ENCODE results near the gene BCAS1.

BCAS1 gene

DNA sequence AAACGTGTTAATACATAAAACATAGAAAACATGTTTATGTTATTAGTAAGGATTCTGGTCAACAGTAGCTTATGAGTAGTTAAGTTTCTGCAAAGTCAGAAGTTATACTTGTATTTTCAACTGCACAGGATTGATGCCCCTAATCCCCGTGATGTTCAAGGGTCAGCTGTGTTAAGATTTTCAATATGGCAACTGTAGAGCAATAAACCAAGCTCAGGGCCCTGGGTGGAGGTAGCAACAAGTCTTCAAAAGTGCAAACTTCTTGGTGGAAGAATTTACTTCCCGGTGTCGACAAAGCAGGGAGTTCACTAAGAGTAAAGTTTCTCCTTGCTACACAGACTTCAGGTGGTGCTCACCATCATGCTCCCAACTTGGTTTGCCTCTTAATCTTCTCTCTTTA lies 4.1 kb upstream of the BCAS1 start:
- DNase-seq, result no peak

DNA sequence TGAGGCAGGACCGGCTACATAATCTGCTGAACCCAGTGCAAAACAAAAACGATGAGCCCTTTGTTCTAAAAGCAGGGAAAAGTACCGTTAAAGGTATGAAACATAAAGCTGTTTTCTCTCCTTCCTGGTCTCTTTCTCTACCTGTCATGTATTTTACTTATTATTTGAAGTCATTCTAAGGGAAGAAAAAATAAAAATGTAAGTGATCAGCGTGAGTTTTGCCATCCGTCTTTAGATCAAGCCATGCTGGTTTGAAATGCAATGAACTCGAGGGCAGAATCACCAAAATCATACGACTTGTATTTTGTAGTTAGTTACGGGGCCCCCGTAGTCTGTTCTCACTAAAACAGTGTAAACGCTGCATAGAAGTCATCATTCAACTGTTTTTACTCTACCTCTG lies 2.9 kb upstream of the BCAS1 start:
- no peak for DNase-seq

DNA sequence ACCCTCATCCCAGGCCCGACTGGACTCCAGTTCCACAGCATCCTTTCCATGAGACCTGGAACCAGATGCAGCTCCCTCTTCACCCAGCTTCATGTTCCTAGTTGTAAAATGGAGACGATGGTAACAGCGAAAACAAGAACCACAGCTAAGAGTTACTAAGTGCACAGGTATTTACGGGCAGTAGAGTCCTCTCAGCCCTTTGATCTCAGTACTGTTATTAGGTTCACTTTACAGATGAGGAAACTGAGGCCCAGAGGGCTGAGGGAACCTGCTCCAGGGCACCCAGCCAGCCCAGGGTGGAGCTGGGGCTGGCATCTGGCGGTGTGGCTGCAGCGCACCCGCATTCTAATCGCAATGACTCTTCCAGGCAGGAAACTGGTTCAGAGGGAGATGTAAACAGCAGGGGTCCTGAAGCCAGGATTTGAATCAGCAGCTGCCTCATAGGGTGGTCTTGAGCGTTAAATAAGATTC lies 858 bp downstream of the BCAS1 start:
- DNase-seq, result no peak

DNA sequence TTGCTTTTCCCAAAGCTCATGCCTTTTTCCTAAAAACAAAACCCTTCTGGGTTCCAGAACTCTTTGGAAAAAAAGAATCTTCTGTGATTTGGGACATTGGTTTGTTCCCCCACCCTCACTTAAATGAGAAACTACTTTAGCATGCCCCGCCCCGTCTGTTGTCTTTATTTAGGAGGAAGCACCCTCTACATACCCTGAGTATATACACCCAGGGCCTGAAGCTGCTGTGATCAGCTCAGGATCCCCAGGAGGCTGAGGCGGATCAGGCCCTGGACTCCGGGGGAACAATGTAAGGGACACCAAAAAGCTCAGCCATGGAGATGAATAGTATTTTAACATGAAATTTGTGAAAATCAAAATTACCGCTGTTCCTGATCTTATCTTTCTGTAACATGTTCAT lies 1.4 kb downstream of the BCAS1 start:
- no peak for DNase-seq

DNA sequence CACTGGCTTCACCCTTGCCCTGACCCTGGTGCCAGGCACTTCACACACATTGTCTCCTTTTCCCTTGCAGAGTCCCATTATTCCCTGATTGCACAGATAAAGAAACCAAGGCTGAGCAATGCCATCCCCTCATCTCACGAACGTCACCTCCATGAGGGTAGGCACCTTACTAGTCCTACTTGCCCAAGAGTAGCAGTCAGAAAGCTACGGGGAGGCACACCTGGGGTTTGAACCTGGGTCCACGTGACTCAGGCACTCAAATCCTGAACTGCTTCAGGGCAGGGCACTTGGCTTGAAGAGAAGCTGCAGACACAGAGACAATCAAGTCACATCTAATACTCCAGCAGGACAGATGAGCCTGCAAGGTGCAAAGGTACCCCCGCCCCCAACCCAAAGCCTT lies 1.9 kb downstream of the BCAS1 start:
- no peak for DNase-seq

DNA sequence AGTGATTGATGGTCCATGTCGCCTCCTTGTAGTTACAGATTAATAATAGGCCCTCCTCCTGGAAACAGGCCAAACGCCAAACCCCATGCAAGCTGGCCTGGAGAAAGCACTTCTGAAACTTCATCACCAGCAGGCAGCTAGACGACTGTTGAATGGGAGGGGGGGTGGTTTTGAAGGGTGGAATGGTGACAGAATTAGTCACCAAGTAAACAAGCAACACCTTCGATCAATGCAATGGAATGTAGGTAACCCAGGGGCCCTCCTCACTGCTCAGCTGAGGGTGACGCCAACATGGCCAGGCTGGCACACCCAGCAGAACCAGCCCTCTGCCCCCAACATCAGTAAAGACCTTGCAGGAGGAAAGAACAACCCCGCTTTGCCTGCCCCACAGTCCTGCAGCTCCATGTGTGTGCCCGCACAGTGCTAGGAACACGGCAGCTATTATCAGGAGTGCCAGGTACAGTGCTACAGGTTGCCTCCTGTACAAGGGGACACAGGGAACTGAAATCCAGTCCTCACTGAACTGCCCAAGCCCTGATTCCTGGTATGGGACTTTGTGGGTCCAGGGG lies 2.7 kb downstream of the BCAS1 start:
- DNase-seq, result no peak

DNA sequence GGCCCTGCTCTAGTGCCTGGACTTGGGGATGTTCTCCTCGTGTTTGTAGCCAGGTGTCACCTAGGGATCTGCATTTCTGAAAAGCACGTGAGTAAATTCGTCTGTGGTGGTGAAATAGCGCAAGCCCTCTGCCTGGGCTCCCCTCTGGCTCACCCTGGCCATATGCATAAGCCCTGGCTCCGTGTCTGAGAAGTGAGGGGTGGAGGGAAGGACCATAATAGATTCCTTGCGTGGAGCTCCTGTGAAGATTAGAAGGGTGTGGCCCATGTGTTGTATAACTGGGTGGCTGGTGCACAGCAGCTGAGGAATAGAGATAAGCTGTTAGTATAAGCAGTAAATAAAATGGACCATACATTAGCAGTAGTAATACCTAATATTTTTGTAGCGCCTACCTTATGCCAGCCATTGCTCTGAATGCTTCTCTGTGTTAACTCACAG lies 4.8 kb downstream of the BCAS1 start:
- no peak for DNase-seq

DNA sequence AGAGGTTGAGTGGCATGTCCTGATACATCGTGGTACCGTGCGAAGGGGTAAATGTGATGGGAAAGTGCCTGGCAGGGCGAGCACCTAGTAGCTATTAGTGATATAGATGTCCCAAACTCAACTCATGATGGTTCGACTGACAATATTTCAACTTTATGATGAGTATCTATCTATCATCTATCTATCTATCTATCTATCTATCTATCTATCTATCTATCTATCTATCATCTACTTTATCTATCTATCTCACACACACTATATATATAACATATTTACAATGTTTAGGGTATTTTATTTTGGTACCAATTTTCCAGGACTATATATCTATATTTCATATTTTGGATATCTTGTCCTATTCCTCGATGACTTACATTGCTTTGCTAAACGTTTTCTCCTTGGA lies 5.5 kb downstream of the BCAS1 start:
- DNase-seq, result no peak

DNA sequence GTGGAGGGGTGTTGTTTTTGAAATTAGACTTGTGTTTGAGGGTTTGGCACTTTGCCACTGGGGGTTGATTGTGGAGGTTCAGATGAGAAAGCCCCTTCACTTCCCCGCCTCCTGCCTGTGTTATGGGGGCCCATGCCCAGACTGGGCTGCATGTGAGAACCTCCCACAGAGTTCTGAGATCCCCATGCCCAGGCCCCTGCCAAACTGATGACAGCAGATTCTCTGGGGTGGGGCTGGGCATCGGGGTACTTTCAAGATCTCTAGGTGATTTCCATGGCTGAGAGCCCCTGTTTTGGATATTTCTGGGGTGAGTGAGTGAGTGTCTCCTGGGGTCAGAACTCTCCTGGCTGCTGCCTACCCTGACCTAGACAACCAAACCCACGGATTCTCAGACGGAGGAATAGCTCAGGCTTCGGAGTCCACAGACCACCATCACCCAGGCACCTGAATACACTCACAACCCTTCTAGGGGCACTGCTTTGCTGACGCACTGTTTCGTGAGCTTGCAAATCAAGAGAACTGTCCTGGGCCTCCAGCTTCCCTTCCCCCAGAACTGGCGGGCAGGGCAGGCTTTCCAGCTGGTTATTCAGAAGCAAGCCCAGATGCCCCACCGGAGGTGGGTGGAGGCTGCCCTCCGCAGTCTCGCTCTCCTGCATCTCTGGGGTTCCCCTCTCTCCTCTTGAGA lies 6.3 kb downstream of the BCAS1 start:
- no peak for DNase-seq

DNA sequence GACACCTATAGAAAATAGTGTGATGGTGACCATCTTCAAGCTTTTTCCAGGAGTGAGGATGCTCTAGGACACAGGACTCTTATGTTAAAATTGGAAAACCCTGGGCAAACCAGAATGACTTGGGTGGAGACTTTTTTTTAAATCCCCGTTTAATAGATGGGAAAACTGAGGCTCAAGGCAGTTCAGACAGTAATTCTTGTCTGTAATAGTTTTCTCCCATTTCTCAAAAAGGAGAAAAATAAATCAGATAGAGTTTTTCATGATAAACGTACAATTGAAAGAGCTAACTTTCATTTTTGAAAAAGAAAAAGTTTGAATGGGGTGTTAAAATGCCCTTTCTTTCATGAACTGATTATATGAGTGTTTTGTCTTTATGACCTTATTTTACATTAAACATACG lies 6.8 kb downstream of the BCAS1 start:
- DNase-seq, result no peak

DNA sequence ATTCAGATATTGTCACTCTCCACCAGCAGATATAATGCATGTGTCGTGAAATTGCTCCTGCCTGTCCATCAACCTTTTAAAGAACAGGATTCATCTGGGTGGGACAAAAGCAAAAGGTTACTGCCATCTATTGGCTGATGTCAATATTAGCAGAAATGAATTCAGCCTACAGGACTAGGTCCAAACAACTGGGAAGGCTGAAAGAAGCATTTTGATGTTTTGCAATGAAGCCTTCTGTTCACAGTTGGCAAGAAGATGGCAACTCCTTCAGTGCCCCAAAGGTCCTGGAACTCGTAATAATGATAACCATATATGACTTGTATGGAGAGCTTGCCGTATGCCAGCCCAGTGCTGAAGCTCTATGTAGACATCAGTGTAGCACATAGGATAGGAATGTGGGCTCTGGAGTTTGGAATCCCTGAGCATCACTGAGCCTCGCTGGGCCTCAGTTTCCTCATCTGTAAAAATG lies 7.5 kb downstream of the BCAS1 start:
- DNase-seq, result no peak

DNA sequence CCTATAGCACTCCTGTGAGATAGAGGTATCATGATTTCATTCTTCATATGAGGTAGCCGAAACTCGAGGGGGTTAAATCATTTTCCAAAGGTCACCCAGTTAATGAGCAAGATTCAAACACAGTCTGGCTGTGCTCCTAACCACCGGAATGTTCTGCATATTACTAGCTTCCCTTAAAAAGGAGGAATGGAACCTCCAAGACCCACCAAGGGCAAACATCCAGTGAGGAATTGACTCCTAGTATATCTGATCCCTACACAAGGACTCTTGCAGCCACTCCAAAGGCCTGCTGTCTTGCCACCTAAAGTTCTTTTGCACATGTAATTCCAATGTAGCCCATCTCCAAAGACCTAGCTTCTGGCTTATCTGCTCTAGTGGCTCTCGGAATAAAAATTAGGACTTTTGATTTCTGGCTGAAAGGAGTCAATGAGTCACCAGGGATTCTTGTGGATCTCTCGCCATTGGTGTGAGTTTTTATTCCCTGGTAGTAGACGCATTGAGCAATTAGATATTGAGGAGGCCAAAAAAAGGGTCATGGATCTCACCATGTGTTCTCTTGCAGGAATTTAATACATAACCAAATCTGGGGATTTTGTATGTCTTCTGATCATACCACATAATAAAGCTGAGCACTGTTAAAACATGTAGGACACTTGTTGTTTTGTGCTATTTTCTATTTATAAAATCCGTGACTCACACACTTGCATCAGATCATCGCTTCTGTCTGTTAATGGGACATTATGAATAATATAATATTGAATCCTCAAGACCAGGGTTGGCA lies 9.1 kb downstream of the BCAS1 start:
- DNase-seq, result no peak

DNA sequence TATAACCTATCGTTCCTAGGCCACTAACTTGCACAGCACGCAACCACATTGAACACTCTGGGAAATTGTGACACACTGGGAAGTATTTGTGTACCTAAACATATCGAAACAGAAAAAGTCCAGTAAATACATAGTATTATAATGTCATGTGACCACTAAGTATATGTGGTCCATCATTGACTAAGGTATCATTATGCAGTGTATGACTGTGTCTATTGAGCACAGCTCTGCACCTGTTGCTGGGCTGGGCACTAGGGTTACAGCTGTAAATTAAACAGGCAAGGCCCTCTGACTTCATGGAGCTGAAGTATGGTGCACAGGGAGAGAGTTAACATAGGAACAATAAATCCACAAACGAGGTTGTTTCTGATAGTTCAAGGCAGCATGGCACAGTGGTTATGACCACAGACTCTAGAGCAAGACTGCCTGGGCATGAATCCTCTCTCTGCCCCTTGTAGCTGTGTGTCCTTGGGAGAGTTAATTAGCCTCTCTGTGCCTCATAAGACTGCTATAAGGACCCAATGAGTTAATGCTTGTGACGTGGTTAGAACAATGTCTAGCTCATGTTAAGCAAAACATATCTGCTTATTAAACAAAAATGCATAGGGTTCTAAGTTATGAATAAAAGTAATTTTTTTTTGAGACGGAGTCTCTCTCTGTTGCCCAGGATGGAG lies 10.6 kb downstream of the BCAS1 start:
- no peak for DNase-seq

DNA sequence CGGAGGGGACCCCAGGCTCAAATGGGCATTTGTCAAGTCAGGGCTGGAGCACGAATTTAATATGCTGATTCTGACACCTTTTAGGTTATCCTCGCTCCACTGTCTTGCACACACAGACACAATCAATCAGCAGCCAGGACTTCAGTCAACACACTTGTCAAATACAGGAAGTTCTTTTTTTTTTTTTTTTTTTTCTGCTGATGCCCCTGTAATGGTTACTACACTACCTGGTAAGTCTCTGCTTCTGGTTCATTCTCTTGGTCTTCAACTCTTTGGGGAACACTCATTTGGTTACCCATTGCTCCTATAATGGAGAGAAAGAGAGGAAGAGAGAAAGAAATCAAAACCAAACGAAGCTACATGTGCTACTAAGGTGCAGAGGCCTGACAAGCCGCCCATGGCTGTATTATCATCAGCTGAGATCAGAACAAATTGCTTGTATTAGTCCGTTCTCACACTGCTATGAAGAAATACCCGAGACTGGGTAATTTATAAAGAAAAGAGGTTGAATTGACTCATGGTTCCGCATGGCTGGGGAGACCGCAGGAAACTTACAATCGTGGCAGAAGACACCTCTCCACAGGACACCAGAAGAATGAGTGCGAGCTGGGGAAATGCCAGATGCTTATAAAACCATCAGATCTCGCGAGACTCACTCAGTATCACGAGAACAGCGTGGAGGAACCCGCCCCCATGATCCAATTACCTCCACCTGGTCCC lies 11.8 kb downstream of the BCAS1 start:
- no peak for DNase-seq

DNA sequence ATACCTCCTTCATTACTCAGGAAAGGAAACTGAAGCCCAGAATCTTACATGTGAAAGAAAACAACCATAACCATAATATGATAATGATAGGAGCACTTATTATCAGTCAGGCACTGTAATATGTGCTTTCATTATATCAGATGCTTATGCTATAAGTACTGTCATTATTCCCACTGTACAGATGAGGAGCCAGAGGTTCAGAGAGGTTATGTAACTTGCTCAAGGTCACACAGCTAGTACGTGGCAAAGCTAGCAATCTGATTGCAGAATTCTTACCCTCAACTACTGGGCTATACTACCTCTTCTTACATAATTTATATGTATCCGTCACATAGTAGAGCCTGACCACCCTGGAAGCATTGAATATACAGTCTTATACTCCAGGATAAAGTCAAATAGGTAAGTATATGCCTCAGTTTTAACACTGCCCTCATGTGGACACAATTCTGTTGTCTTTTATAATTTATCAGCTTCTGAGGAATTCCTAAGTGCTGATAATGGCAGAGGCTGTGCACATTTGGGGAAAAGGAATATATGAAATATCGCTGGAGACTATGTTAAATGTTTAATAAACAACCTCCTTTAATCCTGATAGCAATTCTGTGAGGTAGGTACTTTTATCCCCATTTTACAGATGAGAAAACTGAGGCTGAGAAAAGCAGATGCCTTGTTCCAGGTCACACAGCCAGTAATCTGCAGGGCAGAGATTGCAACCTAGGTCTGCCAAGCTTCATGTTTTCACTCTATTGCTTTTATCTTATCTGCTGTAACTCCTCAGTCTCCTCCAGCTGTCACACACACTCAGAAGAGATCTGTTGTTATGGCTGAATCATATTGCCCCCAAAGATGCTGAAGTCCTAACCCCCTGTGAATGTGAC lies 13.4 kb downstream of the BCAS1 start:
- no peak for DNase-seq

DNA sequence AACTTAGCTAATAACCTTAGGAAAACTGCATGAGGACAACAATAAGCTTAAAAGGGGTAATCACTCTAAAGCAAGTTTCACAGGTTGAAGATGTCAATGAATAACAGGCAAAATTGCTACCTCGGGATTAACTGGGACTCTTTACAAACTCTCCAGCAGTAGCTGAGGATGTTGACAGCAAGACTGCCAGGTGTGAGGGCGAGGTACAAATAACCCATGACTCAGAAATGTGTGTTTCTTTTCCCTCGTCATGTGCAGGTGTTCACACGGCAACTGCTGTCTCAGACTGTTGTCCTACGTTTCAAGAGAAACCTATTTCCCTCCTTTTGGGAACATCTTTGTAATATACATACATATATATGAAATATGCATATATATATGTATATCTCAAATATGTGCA lies 15.9 kb downstream of the BCAS1 start:
- no peak for DNase-seq

DNA sequence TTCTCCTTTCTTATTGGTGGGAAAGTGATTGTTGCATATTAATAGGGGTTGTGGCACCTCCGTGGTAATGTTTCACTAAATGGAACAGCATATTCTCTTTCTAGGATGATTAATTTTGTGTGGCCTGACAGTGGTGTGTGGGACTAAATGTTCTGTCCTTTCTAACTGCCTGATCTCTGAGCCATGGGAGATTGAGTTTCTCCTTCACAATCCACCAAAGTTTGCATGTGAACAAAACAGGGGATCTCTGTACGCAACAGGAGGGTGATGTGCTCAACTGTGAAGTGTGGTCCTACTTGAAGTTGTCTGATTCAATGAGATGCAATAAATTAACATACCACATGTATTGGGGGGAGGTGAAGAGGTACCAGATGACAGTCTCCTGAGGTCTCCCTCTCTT lies 19.3 kb downstream of the BCAS1 start:
- DNase-seq, result no peak

DNA sequence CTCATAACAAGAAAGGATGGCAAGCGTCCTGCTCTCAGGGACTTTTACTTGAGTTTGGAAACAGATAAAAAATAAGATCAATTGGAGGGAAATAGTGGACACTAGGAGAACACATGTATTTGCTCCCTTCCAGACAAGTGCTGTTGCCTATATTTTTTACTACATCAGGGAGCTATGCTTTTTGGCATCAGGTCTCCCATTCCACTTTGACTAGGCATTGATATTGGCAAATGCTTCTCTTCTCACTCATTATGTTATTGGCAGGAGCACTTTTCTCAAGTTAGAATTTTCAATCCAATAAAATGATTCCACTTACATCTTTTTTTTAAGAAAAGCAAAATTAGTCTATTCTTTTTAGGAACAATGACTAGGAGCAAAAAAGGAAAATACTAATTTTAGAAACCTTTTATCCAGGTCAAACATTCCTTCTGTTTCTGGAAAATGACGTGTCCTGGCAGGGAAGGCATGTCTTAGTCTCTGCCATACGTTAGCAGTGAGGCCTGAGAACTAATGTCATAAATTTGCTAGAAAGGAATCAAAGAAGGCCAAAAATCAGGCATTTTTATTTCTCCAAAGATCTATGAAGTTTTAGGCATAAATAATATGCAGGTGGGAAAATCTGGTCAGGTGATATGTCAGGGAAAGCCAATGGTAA lies 21.4 kb downstream of the BCAS1 start:
- no peak for DNase-seq

DNA sequence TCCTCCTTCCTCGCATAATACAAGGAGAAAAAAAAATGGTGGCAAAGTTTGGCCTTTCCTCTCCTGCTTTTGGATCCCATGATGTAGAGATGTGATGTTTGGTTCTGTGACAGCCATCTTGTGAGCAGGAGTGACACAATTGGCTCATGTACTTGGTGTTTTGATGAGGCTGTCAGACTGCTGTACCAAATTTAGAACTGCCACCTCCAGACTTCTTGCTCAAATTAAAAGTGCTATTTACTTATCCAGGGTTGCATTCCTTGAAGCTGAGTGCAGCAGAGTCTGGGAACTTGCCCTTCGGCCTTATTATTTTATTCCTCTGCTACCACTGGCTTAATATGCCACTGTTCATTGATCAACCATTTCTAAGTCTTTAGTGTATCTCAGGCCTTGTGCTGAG lies 21.9 kb downstream of the BCAS1 start:
- no peak for DNase-seq

DNA sequence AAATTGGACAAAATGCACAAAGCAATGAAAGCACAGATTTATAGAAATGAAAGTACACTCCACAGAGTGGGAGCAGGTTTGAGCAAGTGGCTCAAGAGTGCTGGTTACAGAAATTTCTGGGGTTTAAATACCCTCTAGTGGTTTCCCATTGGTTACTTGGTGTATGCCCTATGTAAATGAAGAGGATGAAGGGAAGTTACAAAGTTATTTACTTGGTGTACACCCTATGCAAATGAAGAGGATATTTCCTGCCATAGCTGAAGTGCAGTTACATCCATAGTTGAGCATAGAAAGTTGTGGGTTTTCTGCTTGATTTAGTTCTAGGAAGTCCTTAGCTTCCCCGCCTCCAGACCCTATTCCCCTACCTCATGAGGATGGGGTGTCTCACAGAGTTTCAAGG lies 22.7 kb downstream of the BCAS1 start:
- no peak for DNase-seq

DNA sequence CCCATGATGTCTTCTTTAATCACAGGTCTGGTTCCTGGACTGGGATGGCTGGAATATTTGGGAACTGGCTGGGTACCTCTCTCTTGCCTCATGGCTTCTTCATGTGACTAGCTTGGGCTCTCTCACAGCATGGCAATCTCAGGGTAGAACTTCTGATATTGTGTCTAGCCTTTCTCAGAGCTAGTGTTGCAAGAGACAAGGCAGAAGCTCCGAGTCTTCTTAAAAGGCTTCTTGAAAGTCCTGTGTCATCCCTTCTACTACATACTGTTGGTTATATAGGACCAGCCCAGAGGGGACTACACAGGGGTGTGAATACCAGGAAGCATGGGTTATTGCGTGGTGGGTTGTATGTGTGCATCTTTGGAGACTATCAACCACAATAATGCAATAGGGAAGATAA lies 23.3 kb downstream of the BCAS1 start:
- DNase-seq, result no peak

Measured in activated CD4-positive, alpha-beta T cell treated with anti-CD3 and anti-CD28 coated beads, Interleukin-2, amount 50 U/mL, for 1 hour (primary cell).